Liver (tissue), 9 donors: Measurements from ENCODE around the gene NUB1. TPM values are rescaled to one million over a fixed set of nuclear protein-coding genes. Genes with fewer than 3 reads are reported as not detected.

Experiments
- DNase-seq: peaks from one replicate; pipeline ENCODE4 v3.0.0-alpha.2; 2017; ENCODE audit warnings: low spot score
- H3K27ac ChIP-seq, 2 donors: one replicate each; pipeline ENCODE4 v1.7.0; 2013; ENCODE audit warnings: inconsistent platforms in 2 of 2, low read length in 2 of 2, control low read depth in 1 of 2, low read depth in 1 of 2, mild to moderate bottlenecking in 1 of 2
- H3K27me3 ChIP-seq, 4 donors: one replicate each; pipeline versions ENCODE4 v1.6.1 to v1.7.0; 2013; ENCODE audit warnings: low read length in 3 of 4, inconsistent platforms in 1 of 4, mild to moderate bottlenecking in 1 of 4, moderate library complexity in 1 of 4; ENCODE audit not compliant: control insufficient read depth in 4 of 4, insufficient read depth in 4 of 4
- H3K36me3 ChIP-seq, 4 donors: one replicate each; pipeline versions ENCODE4 v1.6.1 to v1.7.0; 2013; ENCODE audit warnings: low read length in 3 of 4, mild to moderate bottlenecking in 3 of 4, low read depth in 1 of 4, moderate library complexity in 1 of 4; ENCODE audit not compliant: control insufficient read depth in 4 of 4, insufficient read depth in 3 of 4
- H3K4me1 ChIP-seq, 4 donors: one replicate each; pipeline versions ENCODE4 v1.6.1 to v1.7.0; 2013; ENCODE audit warnings: low read length in 3 of 4, mild to moderate bottlenecking in 3 of 4, moderate library complexity in 1 of 4; ENCODE audit not compliant: control insufficient read depth in 4 of 4, insufficient read depth in 4 of 4
- H3K4me3 ChIP-seq, 3 donors: one replicate each; pipeline versions ENCODE4 v1.6.1 to v1.7.0; 2013; ENCODE audit warnings: low read length in 3 of 3, control low read depth in 1 of 3, low read depth in 1 of 3, mild to moderate bottlenecking in 1 of 3
- H3K9ac ChIP-seq, 2 donors: one replicate each; pipeline ENCODE4 v1.7.0; 2013; ENCODE audit warnings: low read length in 2 of 2, mild to moderate bottlenecking in 2 of 2, moderate library complexity in 2 of 2, control low read depth in 1 of 2, low read depth in 1 of 2
- H3K9me3 ChIP-seq, 4 donors: one replicate each; pipeline versions ENCODE4 v1.6.1 to v1.7.0; 2013; ENCODE audit warnings: low read length in 3 of 4; ENCODE audit not compliant: control insufficient read depth in 4 of 4
- CTCF ChIP-seq: fragments of 150-350 bp; IDR thresholded peaks from 2 replicates; pipeline ENCODE4 v1.5.1; 2017; ENCODE audit warnings: improper control_type of control experiment, low read depth, low read length; ENCODE audit not compliant: missing input control
- EGR1 ChIP-seq, 2 donors: IDR thresholded peaks; 2 replicates each; pipeline ENCODE4 v1.6.1; 2016 to 2018; ENCODE audit warnings: antibody characterized with exemption in 2 of 2, low read depth in 2 of 2
- FOXA1 ChIP-seq: IDR thresholded peaks from 2 replicates; pipeline ENCODE4 v1.6.1; 2016; ENCODE audit warnings: antibody characterized with exemption
- FOXA2 ChIP-seq: IDR thresholded peaks from 2 replicates; pipeline ENCODE4 v1.6.1; 2016; ENCODE audit warnings: antibody characterized with exemption
- GABPA ChIP-seq, 2 donors: IDR thresholded peaks in 1 of 2; conservative IDR thresholded peaks in 1 of 2; 2 replicates each; pipeline ENCODE4 v1.6.1; 2016; ENCODE audit warnings: antibody characterized with exemption in 2 of 2, mild to moderate bottlenecking in 1 of 2, moderate library complexity in 1 of 2
- HNF4A ChIP-seq, 2 donors: conservative IDR thresholded peaks; 2 replicates each; pipeline ENCODE4 v1.6.1; 2016; ENCODE audit warnings: antibody characterized with exemption in 2 of 2, mild to moderate bottlenecking in 2 of 2
- JUND ChIP-seq, 2 donors: IDR thresholded peaks; 2 replicates each; pipeline ENCODE4 v1.6.1; 2016; ENCODE audit warnings: antibody characterized with exemption in 2 of 2
- MAX ChIP-seq: IDR thresholded peaks from 2 replicates; pipeline ENCODE4 v1.6.1; 2016; ENCODE audit warnings: antibody characterized with exemption
- NR2F2 ChIP-seq: IDR thresholded peaks from 2 replicates; pipeline ENCODE4 v1.6.1; 2016; ENCODE audit warnings: antibody characterized with exemption
- RAD21 ChIP-seq, 2 donors: IDR thresholded peaks; 2 replicates each; pipeline ENCODE4 v1.6.1; 2016; ENCODE audit warnings: antibody characterized with exemption in 2 of 2, mild to moderate bottlenecking in 2 of 2
- RXRA ChIP-seq, 2 donors: IDR thresholded peaks; 2 replicates each; pipeline ENCODE4 v1.6.1; 2017 to 2018; ENCODE audit warnings: antibody characterized with exemption in 2 of 2, mild to moderate bottlenecking in 1 of 2
- SP1 ChIP-seq: IDR thresholded peaks from 2 replicates; pipeline ENCODE4 v1.6.1; 2018; ENCODE audit warnings: antibody characterized with exemption, mild to moderate bottlenecking
- YY1 ChIP-seq: IDR thresholded peaks from 2 replicates; pipeline ENCODE4 v1.6.1; 2016; ENCODE audit warnings: antibody characterized with exemption, mild to moderate bottlenecking
- WGBS: extraction: QIAGEN DNeasy Blood & Tissue Kit; methylation state at CpG from one replicate; pipeline ENCODE4 v1.1.7; 2013; 5-methylcytosine and 5-hydroxymethylcytosine counted together
- polyA plus RNA-seq, 2 donors: library from polyadenylated mRNA; stranded (reverse) in 1 of 2; unstranded in 1 of 2; fragments of 200-250 nt in 1 of 2; fragments of >200 nt in 1 of 2; fragmentation: Nextera tagmentation in 1 of 2; extraction: Ambion mirVana in 1 of 2; gene quantifications; one replicate each; pipeline versions ENCODE4 v1.2.1 to v1.2.3, GENCODE V29; 2013 to 2015
- total RNA-seq, 2 donors: library from RNA; depleted of rRNA; stranded (reverse); fragments of >200 nt; gene quantifications; one replicate each; pipeline ENCODE4 v1.2.3, GENCODE V29; 2014
- TF ChIP-seq, protein P1 (sequence below): IDR thresholded peaks from 2 replicates; pipeline ENCODE4 v1.6.1; 2016; ENCODE audit warnings: antibody characterized with exemption, mild to moderate bottlenecking
- TF ChIP-seq, protein P2 (sequence below): IDR thresholded peaks from 2 replicates; pipeline ENCODE4 v1.6.1; 2016; ENCODE audit warnings: antibody characterized with exemption
- TF ChIP-seq, protein P3 (sequence below): IDR thresholded peaks from 2 replicates; pipeline ENCODE4 v1.6.1; 2016; ENCODE audit warnings: antibody characterized with exemption
- donor health status: healthy.
- donor health status: healthy.
- donor health status: healthy.
- donor health status: healthy.
- donor health status: healthy.

Gene NUB1
- total and polyA plus RNA-seq, 4 donors = 14.0 to 27.9 (median 18.8) TPM

DNA sequence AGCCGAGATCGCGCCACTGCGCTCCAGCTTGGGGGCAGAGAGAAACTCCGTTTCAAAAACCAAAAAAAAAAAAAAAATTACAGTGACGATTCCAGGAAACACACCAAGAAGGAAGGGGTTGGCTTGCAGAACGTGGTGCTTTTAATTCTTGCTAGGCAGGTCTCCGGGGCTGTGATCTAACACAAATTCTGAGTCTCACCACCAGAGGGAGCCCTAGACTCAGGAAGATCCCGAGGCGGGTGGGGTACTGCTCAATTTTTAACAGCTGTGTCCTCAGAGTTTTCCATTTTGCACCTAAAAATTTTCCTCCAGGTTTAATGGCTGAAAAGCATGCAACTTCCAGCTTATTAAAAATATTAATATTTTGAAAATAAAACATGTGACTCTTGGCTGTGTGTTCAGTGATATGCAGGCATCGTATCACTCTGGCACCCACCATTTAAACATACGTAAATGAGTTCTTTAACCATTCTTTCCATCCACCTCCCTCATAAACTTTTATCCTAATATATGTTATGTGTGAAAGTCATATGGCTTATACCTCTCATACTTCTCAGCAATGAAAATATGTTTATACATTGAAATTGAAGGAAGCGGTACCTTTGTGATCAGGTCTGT is 26.5 kb upstream of the NUB1 start:
- TF ChIP-seq SP1 (no peak), RAD21 (IDR thresholded peaks at IDR 0.05) (peak; percentile 89 to 91), CTCF (peak; percentile 78)
- Histone ChIP-seq H3K36me3 (no peaks in the 10 kb centered on the region), H3K9ac (no peak overlapping the region), H3K9me3 (peaks cover 0 to 8% (median 2%) of the 10 kb centered on the region in 4 donors), H3K27ac (no peak overlapping the region), H3K4me3 (no peak overlapping the region), H3K4me1 (no peaks in the 10 kb centered on the region), H3K27me3 (no peaks in the 10 kb centered on the region)
- peak; percentile 70 for DNase-seq
- 24% methylated on average over 13 of the region's 13 CpGs for WGBS

DNA sequence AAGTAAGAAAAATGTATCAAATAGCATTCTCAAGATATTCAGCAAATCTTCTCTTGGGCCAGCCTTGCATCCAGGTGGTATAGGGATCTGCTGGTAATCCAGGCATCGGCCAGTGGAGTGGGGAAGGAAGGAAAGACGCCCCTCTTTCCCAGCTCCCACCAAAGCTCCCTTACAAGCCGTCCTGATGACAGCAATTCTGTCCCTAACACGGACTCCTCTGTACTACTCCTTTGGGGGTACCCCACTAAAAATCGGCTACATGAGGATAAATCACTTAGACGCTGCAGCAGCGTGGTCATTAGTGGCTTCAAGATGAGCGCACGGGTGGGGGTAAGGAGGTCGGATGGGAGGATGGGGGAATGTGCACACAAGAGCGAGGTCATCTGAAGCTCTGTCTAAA is 24.7 kb upstream of the NUB1 start:
- 74% methylated on average over 11 of the region's 11 CpGs for WGBS
- Histone ChIP-seq H3K9me3 (peaks cover 0 to 11% (median 2%) of the 10 kb centered on the region in 4 donors), H3K27ac (no peak overlapping the region), H3K36me3 (no peaks in the 10 kb centered on the region), H3K4me1 (no peaks in the 10 kb centered on the region), H3K9ac (no peak overlapping the region), H3K27me3 (no peaks in the 10 kb centered on the region), H3K4me3 (no peak overlapping the region)
- DNase-seq = no peak
- TF ChIP-seq, protein P1, sequence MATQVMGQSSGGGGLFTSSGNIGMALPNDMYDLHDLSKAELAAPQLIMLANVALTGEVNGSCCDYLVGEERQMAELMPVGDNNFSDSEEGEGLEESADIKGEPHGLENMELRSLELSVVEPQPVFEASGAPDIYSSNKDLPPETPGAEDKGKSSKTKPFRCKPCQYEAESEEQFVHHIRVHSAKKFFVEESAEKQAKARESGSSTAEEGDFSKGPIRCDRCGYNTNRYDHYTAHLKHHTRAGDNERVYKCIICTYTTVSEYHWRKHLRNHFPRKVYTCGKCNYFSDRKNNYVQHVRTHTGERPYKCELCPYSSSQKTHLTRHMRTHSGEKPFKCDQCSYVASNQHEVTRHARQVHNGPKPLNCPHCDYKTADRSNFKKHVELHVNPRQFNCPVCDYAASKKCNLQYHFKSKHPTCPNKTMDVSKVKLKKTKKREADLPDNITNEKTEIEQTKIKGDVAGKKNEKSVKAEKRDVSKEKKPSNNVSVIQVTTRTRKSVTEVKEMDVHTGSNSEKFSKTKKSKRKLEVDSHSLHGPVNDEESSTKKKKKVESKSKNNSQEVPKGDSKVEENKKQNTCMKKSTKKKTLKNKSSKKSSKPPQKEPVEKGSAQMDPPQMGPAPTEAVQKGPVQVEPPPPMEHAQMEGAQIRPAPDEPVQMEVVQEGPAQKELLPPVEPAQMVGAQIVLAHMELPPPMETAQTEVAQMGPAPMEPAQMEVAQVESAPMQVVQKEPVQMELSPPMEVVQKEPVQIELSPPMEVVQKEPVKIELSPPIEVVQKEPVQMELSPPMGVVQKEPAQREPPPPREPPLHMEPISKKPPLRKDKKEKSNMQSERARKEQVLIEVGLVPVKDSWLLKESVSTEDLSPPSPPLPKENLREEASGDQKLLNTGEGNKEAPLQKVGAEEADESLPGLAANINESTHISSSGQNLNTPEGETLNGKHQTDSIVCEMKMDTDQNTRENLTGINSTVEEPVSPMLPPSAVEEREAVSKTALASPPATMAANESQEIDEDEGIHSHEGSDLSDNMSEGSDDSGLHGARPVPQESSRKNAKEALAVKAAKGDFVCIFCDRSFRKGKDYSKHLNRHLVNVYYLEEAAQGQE = no peak
- TF ChIP-seq HNF4A (conservative IDR thresholded peaks at IDR 0.05) (no peak), SP1 (no peak), NR2F2 (no peak), YY1 (no peak), GABPA (IDR thresholded peaks at IDR 0.05 in 1 of 2, conservative IDR thresholded peaks at IDR 0.05 in 1 of 2) (no peak), MAX (no peak), EGR1 (IDR thresholded peaks at IDR 0.05; ENCODE audit: low read depth in 2 of 2) (no peak), FOXA1 (no peak), JUND (IDR thresholded peaks at IDR 0.05) (no peak), CTCF (no peak), FOXA2 (no peak), RAD21 (IDR thresholded peaks at IDR 0.05) (no peak), RXRA (IDR thresholded peaks at IDR 0.05) (no peak)
- TF ChIP-seq, protein P2, sequence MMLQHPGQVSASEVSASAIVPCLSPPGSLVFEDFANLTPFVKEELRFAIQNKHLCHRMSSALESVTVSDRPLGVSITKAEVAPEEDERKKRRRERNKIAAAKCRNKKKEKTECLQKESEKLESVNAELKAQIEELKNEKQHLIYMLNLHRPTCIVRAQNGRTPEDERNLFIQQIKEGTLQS = no peak
- TF ChIP-seq, protein P3, sequence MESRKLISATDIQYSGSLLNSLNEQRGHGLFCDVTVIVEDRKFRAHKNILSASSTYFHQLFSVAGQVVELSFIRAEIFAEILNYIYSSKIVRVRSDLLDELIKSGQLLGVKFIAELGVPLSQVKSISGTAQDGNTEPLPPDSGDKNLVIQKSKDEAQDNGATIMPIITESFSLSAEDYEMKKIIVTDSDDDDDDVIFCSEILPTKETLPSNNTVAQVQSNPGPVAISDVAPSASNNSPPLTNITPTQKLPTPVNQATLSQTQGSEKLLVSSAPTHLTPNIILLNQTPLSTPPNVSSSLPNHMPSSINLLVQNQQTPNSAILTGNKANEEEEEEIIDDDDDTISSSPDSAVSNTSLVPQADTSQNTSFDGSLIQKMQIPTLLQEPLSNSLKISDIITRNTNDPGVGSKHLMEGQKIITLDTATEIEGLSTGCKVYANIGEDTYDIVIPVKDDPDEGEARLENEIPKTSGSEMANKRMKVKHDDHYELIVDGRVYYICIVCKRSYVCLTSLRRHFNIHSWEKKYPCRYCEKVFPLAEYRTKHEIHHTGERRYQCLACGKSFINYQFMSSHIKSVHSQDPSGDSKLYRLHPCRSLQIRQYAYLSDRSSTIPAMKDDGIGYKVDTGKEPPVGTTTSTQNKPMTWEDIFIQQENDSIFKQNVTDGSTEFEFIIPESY = no peak
